GM20000 (cell line): ENCODE results near the gene VASH2.

Source experiments
- DNase-seq: peaks from one replicate; pipeline ENCODE4 v3.0.0; 2012; ENCODE audit warnings: low spot score
- TF ChIP-seq, protein P1 (sequence below): IDR thresholded peaks from 2 replicates; pipeline ENCODE4 v1.5.1; 2012; ENCODE audit warnings: mild to moderate bottlenecking, control low read depth; ENCODE audit errors: extremely low read depth, missing control alignments

VASH2 gene

GRCh38 chr1:212920896-212921295 is 29.4 kb upstream of the VASH2 start:
- peak; percentile 41 for DNase-seq
- TF ChIP-seq, protein P1, sequence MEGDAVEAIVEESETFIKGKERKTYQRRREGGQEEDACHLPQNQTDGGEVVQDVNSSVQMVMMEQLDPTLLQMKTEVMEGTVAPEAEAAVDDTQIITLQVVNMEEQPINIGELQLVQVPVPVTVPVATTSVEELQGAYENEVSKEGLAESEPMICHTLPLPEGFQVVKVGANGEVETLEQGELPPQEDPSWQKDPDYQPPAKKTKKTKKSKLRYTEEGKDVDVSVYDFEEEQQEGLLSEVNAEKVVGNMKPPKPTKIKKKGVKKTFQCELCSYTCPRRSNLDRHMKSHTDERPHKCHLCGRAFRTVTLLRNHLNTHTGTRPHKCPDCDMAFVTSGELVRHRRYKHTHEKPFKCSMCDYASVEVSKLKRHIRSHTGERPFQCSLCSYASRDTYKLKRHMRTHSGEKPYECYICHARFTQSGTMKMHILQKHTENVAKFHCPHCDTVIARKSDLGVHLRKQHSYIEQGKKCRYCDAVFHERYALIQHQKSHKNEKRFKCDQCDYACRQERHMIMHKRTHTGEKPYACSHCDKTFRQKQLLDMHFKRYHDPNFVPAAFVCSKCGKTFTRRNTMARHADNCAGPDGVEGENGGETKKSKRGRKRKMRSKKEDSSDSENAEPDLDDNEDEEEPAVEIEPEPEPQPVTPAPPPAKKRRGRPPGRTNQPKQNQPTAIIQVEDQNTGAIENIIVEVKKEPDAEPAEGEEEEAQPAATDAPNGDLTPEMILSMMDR = peak; percentile 62

GRCh38 chr1:212922016-212922415 is 28.3 kb upstream of the VASH2 start:
- TF ChIP-seq, protein P1 = no peak
- no peak for DNase-seq

DNA sequence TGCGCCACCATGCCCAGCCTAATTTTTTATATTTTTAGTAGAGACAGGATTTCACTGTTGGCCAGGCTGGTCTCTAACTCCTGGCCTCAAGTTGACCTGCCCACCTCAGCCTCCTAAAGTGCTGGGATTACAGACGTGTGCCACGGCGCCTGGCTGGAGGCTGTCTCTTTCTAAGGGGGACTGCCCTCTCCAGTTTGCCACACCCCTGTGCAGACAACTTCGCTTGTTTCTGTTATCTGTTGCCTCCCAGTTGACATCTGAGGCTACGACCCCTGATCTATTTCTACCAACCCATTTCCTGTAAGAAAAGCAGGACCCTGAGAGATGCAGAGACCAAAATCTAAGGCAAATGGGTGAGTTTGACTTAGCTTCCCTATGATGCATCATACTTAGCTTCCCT is 24.0 kb upstream of the VASH2 start:
- TF ChIP-seq, protein P1 = no peak
- no peak for DNase-seq

DNA sequence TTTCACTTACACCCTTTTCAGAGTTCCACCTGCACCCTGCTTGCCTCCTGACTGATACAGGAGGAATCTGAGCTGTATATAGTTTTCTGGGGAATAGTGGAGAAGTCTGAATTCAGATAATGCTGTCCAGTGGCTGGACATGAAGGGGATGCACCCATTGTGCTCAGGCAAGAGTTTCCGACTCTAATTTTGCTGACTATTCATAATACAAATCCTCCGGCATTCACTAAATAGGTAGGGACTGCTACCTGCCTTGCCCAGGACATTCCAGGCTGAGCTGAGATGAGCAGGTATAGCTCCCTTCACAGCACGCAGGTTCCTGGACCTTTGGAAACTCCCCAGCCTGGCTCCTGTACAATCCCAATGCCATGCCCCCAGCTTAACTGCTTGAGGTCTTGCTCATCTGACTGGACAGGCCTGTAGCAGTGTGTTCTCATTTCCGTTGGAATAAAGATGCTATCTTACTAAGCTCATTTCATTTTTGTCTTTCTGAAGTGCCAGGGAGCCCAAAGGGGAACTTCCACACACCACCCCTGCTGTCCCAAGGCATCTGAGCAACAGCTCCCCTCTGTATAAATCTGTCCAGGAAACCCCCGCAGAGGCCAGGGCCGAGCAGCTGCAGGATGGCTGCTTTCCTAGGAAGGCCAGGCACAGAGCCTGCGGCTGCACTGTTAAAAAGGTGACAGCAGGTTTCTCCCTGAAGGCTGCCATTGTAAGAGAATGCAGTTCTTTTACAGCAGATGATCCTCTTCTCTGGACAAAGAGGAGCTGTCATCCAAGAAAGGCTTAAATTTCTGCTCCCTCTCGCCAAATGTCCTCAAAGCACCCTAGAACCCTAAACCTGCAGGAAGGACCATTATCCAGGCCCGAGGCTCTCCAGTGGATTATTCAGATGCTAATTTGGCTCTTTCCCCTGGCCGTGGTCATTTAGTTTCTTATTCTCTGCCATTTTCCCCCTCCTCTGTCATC is 21.7 kb upstream of the VASH2 start:
- DNase-seq = no peak
- TF ChIP-seq, protein P1 = no peak

DNA sequence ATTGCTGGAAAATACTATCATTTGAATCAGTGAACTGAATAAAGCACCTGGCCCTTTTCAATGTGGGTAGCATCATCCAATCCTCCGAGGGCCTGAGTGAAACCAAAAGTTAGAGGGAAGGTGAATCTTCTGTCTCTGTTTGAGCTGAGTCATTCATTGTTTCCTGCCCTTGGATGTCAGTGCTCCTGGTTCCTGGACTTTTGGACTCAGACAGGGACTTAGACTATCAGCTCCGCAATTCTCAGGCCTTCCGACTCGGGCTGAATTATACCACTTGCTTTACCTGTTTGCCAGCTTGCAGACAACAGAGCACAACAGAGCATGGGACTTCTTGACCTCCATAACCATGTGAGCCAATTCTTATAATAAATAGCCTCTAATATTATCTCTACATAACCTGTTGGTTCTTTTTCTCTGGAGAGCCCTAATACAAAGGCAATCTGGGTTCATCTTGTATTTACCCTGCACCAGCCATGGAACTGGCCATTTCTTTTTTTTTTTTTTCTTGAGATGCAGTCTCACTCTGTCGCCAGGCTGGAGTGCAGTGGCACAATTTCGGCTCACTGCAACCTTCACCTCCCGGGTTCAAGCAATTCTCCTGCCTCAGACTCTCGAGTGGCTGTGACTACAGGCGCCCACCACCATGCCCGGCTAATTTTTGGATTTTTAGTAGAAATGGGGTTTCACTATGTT is 19.2 kb upstream of the VASH2 start:
- no peak for DNase-seq
- TF ChIP-seq, protein P1 = no peak

DNA sequence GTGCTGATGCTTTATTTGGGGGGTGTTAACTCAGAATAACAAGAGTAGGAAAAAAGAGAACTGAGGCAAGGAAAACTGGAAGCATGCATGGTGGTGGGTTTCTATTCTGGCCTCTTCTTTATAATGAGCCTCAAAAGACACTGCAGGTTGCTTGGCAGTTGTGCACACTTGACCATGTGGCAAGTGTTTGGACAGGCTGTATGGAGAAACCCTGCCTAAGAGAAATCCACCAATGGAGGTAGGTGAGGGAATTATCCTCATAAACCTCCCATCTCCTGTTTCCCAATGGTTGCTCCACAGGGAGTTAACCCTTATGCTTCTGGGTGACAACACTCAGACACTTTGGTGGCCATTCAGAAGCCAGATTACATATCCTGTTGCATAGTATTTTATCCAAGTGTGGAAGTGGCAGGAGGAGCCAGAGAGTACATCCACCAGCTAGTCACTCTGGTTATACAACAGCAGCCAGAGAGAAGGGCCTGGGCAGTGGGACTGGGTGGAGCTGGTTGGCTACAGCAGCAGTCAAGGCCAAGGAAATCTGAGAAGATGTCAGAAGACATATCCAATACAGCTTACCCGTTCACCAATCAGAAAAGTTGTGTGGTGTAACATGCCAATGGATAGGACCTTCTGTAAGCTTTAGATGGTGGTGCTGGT is 16.4 kb upstream of the VASH2 start:
- TF ChIP-seq, protein P1 = no peak

More for the DNA sequence above, 16.4 kb upstream of the VASH2 start:
- no peak for DNase-seq
